ENCODE data around the gene UGGT2. TPM values are rescaled to one million over a fixed set of nuclear protein-coding genes. Genes with fewer than 3 reads are reported as not detected.

UGGT2 gene
- total RNA-seq, 1 experiment from 2014 or later: 34.5 TPM

- Histone ChIP-seq H3K79me1 (ENCODE audit: insufficient read depth, low read depth, low read length, poor library complexity, severe bottlenecking) (no peaks in the 10 kb centered on the region), H3K27me3 (ENCODE audit: insufficient read depth, low read length) (no peaks in the 10 kb centered on the region), H2BK15ac (ENCODE audit: low read depth, low read length) (no peak overlapping the region), H2BK20ac (ENCODE audit: low read depth, low read length, poor library complexity, severe bottlenecking) (no peak overlapping the region), H3K9me3 (ENCODE audit: control insufficient read depth, low read depth, low read length) (no peaks in the 10 kb centered on the region), H4K5ac (ENCODE audit: insufficient read length, low read depth, low read length) (no peak overlapping the region), H2AK5ac (ENCODE audit: insufficient read length, low read length) (no peak overlapping the region), H3K4me2 (ENCODE audit: insufficient read depth, insufficient read length, low read length) (no peak overlapping the region), H3T11ph (ENCODE audit: low read length) (no peak overlapping the region), H3K27ac (ENCODE audit: insufficient read length, low read depth, low read length) (no peak overlapping the region), H2AFZ (ENCODE audit: low read length) (no peak overlapping the region), H3K56ac (ENCODE audit: insufficient read length, low read depth, low read length) (no peak overlapping the region), H4K91ac (ENCODE audit: insufficient read length, low read depth, low read length) (no peak overlapping the region), H4K20me1 (ENCODE audit: control insufficient read depth, insufficient read depth, insufficient read length) (no peaks in the 10 kb centered on the region), H2BK12ac (ENCODE audit: insufficient read length, low read depth, low read length) (no peak overlapping the region), H3K23ac (ENCODE audit: insufficient read length, low read depth, low read length) (no peak overlapping the region), H3K9ac (ENCODE audit: extremely low read depth, insufficient read length, low read length) (no peak overlapping the region), H3K14ac (ENCODE audit: insufficient read depth, low read length) (no peak overlapping the region), H3K4ac (ENCODE audit: low read depth, low read length) (no peak overlapping the region), H3K23me2 (ENCODE audit: insufficient read length, low read depth, low read length, poor library complexity, severe bottlenecking) (no peaks in the 10 kb centered on the region), H3K18ac (ENCODE audit: insufficient read length, low read depth, low read length) (no peak overlapping the region), H2BK120ac (ENCODE audit: low read depth, low read length, poor library complexity, severe bottlenecking) (no peak overlapping the region), H4K8ac (replicated peaks; ENCODE audit: insufficient read length, low read depth, low read length) (no peak overlapping the region), H3K4me1 (ENCODE audit: insufficient read depth, low read length) (no peaks in the 10 kb centered on the region), H3K79me2 (ENCODE audit: insufficient read depth, low read length) (no peaks in the 10 kb centered on the region), H2BK5ac (ENCODE audit: insufficient read length, low read length) (no peak overlapping the region)
- Mint-ChIP-seq H3K27ac (no peak overlapping the region), H3K4me3 (no peak overlapping the region), H3K27me3 (ENCODE audit: low read depth) (no peaks in the 10 kb centered on the region), H3K9me3 (no peaks in the 10 kb centered on the region), H3K4me1 (no peaks in the 10 kb centered on the region; a peak in 1 of 4 replicates), H3K36me3 (ENCODE audit: insufficient read depth in 1 of 3, low read depth in 3 of 3) (peaks cover 3 to 16% (median 3%) of the 10 kb centered on the region in 3 experiments; a peak in 4 of 7 replicates)
- no peak for DNase-seq
- WGBS (ENCODE audit: extremely low coverage, insufficient read length, low lambda C conversion rate): no CpG with 5 or more reads among the region's 2 CpGs
- no peak for TF ChIP-seq CTCF (conservative IDR thresholded peaks at IDR 0.05)
These were observed 256.2 kb downstream of the UGGT2 start for GRCh38 chr13:95797016-95797415.
